ENCODE measurements around the gene LRRN1.

GRCh38 chr3:3799173-3800079 is at the start of gene LRRN1:
- TF ChIP-seq TEAD4 (IDR thresholded peaks at IDR 0.05), result no peak
- TF ChIP-seq REST (IDR thresholded peaks at IDR 0.05; ENCODE audit: low read depth), result no peak
